IMR-90 (cell line): ENCODE results near the gene ARHGEF1. TPM values are rescaled to one million over a fixed set of nuclear protein-coding genes. Genes with fewer than 3 reads are reported as not detected.

Experiments used
- ATAC-seq: fragments of 200-7000 bp; cut with Tn5 transposase; 2 replicates; pipeline ENCODE4 v1.9.1; 2020; ENCODE audit warnings: low read depth, mild to moderate bottlenecking, moderate library complexity
- BruUV-seq: library from RNA; stranded (reverse); fragments of 400-500 nt; replicated peaks from 2 replicates; lab custom pipeline; 2021; lab: Mats Ljungman, UMichigan
- CTCF ChIA-PET: fragments of 300-600 bp; formaldehyde crosslinking; extraction: SDS; loops from one replicate; lab custom pipeline; 2021; ENCODE audit warnings: antibody characterized with exemption; lab: Yijun Ruan, JAX
- POLR2A ChIA-PET: fragments of 300-600 bp; sonication (Branson Sonifier 250); formaldehyde crosslinking; loops from one replicate; lab custom pipeline; 2022; ENCODE audit warnings: antibody characterized with exemption; ENCODE audit not compliant: unreplicated experiment; lab: Charles Lee
- DNase-seq: peaks from one replicate; pipeline ENCODE4 v3.0.0; 2013
- H2AFZ ChIP-seq: replicated peaks from 2 replicates; pipeline ENCODE3; 2013; ENCODE audit warnings: low read length, mild to moderate bottlenecking; ENCODE audit not compliant: poor library complexity
- H2AK5ac ChIP-seq: 2 replicates; pipeline ENCODE4 v1.6.1; 2013; ENCODE audit warnings: low read depth, low read length, inconsistent platforms
- H2AK9ac ChIP-seq: replicated peaks from 2 replicates; pipeline ENCODE3; 2013; ENCODE audit warnings: mild to moderate bottlenecking, low read depth, low read length, moderate library complexity; ENCODE audit not compliant: poor library complexity
- H2BK120ac ChIP-seq: 2 replicates; pipeline ENCODE4 v1.6.1; 2013; ENCODE audit warnings: low read depth, low read length, inconsistent platforms
- H2BK15ac ChIP-seq: 3 replicates; pipeline ENCODE4 v1.6.1; 2013; ENCODE audit warnings: low read depth, low read length, inconsistent platforms
- H2BK20ac ChIP-seq: 2 replicates; pipeline ENCODE4 v1.6.1; 2013; ENCODE audit warnings: low read depth, mild to moderate bottlenecking, inconsistent platforms, low read length, moderate library complexity
- H2BK5ac ChIP-seq: 2 replicates; pipeline ENCODE4 v1.6.1; 2013; ENCODE audit warnings: mild to moderate bottlenecking, low read depth, low read length, inconsistent platforms; ENCODE audit not compliant: poor library complexity, severe bottlenecking
- H3K14ac ChIP-seq: replicated peaks from 2 replicates; pipeline ENCODE4 v1.6.1; 2013; ENCODE audit warnings: low read depth, low read length, inconsistent platforms
- H3K18ac ChIP-seq: 2 replicates; pipeline ENCODE4 v1.6.1; 2013; ENCODE audit warnings: low read depth, low read length, control low read depth
- H3K23ac ChIP-seq: 2 replicates; pipeline ENCODE4 v1.6.1; 2013; ENCODE audit warnings: low read depth, low read length, inconsistent platforms
- H3K27ac ChIP-seq: 2 replicates; pipeline ENCODE4 v1.5.1; 2013; ENCODE audit warnings: mild to moderate bottlenecking, control low read depth, low read length; ENCODE audit not compliant: insufficient read depth
- H3K27me3 ChIP-seq: 2 replicates; pipeline ENCODE4 v1.6.1; 2013; ENCODE audit warnings: low read length; ENCODE audit not compliant: control insufficient read depth, insufficient read depth
- H3K36me3 ChIP-seq: 2 replicates; pipeline ENCODE4 v1.6.1; 2013; ENCODE audit warnings: low read length, mixed read lengths; ENCODE audit not compliant: control insufficient read depth, insufficient read depth
- H3K4ac ChIP-seq: 2 replicates; pipeline ENCODE4 v1.6.1; 2013; ENCODE audit warnings: low read depth, low read length, inconsistent platforms
- H3K4me1 ChIP-seq: 2 replicates; pipeline ENCODE4 v1.6.1; 2013; ENCODE audit warnings: low read length, mixed read lengths; ENCODE audit not compliant: control insufficient read depth, insufficient read depth
- H3K4me2 ChIP-seq: 2 replicates; pipeline ENCODE4 v1.6.1; 2013; ENCODE audit warnings: low read depth, mild to moderate bottlenecking, control low read depth, low read length, moderate library complexity
- H3K4me3 ChIP-seq: 2 replicates; pipeline ENCODE4 v1.5.1; 2013; ENCODE audit warnings: low read depth, mild to moderate bottlenecking, control low read depth, low read length, moderate library complexity; ENCODE audit not compliant: insufficient read depth
- H3K56ac ChIP-seq: 2 replicates; pipeline ENCODE4 v1.6.1; 2013; ENCODE audit warnings: low read length, inconsistent platforms; ENCODE audit not compliant: insufficient read depth; ENCODE audit errors: extremely low read depth
- H3K79me1 ChIP-seq, 2 experiments: 2 replicates each; pipeline ENCODE4 v1.6.1; 2013; ENCODE audit warnings: low read length in 2 of 2, inconsistent platforms in 1 of 2, low read depth in 1 of 2
- H3K9ac ChIP-seq: 2 replicates; pipeline ENCODE4 v1.6.1; 2013; ENCODE audit warnings: low read depth, low read length, control low read depth
- H3K9me1 ChIP-seq: 2 replicates; pipeline ENCODE4 v1.6.1; 2013; ENCODE audit warnings: low read length, inconsistent platforms; ENCODE audit not compliant: insufficient read depth
- H3K9me3 ChIP-seq: 2 replicates; pipeline ENCODE4 v1.6.1; 2013; ENCODE audit warnings: low read length; ENCODE audit not compliant: control insufficient read depth, insufficient read depth
- H4K20me1 ChIP-seq: 2 replicates; pipeline ENCODE4 v1.6.1; 2013; ENCODE audit warnings: low read length, inconsistent platforms; ENCODE audit not compliant: insufficient read depth
- H4K5ac ChIP-seq: 2 replicates; pipeline ENCODE4 v1.6.1; 2013; ENCODE audit warnings: mild to moderate bottlenecking, low read depth, low read length, control low read depth
- H4K8ac ChIP-seq, 2 experiments: 2 replicates each; pipeline ENCODE4 v1.6.1; 2013; ENCODE audit warnings: low read depth in 2 of 2, low read length in 2 of 2, control low read depth in 1 of 2, inconsistent platforms in 1 of 2
- H4K91ac ChIP-seq: 2 replicates; pipeline ENCODE4 v1.6.1; 2013; ENCODE audit warnings: low read depth, low read length, inconsistent platforms; ENCODE audit not compliant: insufficient read depth
- BHLHE40 ChIP-seq: fragments of 150-350 bp; IDR thresholded peaks from 2 replicates; pipeline ENCODE4 v1.6.1; 2016; ENCODE audit warnings: mild to moderate bottlenecking, low read depth, low read length
- POLR2A ChIP-seq: IDR thresholded peaks from 2 replicates; pipeline ENCODE4 v1.6.1; 2012; ENCODE audit warnings: mild to moderate bottlenecking, low read depth, low read length
- WGBS, 2 experiments: methylation state at CpG; one replicate each; pipeline versions ENCODE4 v1.1.5 to v1.1.7; 2013; ENCODE audit warnings: missing lambda C conversion rate in 2 of 2; ENCODE audit not compliant: insufficient read length in 1 of 2; ENCODE audit errors: extremely low coverage in 2 of 2; 5-methylcytosine and 5-hydroxymethylcytosine counted together
- dilution Hi-C: fragments of 300-500 bp; cut with HindIII; formaldehyde crosslinking; loops from one replicate; pipeline ENCODE4 v1.14.3; 2018; ENCODE audit warnings: low sequenced_read_pairs; ENCODE audit not compliant: unreplicated experiment
- in situ Hi-C: fragments of 300-500 bp; cut with MboI; formaldehyde crosslinking; loops from 3 replicates; pipeline ENCODE4 v1.14.3; 2019; ENCODE audit warnings: low sequenced_read_pairs, inconsistent platforms, mixed read lengths
- intact Hi-C: fragments of 100-400 bp; cut with micrococcal nuclease; formaldehyde crosslinking; loops from 2 replicates; pipeline ENCODE4 v1.10.0; 2022
- polyA plus RNA-seq, 3 experiments: library from polyadenylated mRNA; depleted of rRNA; stranded (reverse); fragments of >200 nt; gene quantifications; 2 replicates each; pipeline ENCODE4 v1.2.3, GENCODE V29; 2012; ENCODE audit warnings: low replicate concordance in 1 of 3
- total RNA-seq: library from RNA; depleted of rRNA; stranded (reverse); fragments of >200 nt; gene quantifications from 2 replicates; pipeline ENCODE4 v1.2.3, GENCODE V29; 2012

ARHGEF1 gene
- total and polyA plus RNA-seq, 2 of the 4 experiments (the other 2 are of a cell fraction), result 11.5 to 47.1 TPM

DNA sequence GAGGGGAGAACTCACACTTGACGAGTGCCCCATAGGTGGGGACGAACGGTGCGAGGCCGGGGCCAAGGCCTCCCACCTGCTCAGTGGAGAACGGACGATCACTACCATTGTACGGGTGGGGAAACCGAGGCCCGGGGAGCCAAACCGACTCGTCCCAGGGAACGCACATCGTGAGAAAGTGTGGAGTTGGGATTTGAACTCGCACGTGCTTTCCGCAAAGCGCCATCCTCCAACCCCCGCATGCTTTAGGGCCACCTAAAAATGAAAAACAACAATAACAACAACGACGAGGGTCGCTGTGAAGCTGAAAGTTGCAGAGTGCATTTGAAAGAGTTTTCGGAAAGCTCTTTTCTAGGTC lies 458 bp downstream of the ARHGEF1 start:
- TF ChIP-seq BHLHE40 (0 out of 2 replicates have a peak, but pooled peaks have one; percentile 22), POLR2A (no peak)
- Histone ChIP-seq H2AK9ac (peak overlapping the region; percentile 99), H3K23ac (peak overlapping the region; percentile 73), H3K56ac (peak overlapping the region; percentile 83; the same call in 1 of the 2 replicates), H4K91ac (peak overlapping the region; percentile 69), H3K9me3 (no peaks in the 10 kb centered on the region), H2BK5ac (no peak overlapping the region), H2BK20ac (no peak overlapping the region), H4K20me1 (peaks cover 23% of the 10 kb centered on the region; the same call in 1 of the 2 replicates), H3K4me1 (peaks cover 8% of the 10 kb centered on the region), H3K4me2 (peak overlapping the region; percentile 94), H3K9ac (peak overlapping the region; percentile 93), H3K36me3 (peaks cover 4% of the 10 kb centered on the region; the same call in 1 of the 2 replicates), H3K4me3 (peak overlapping the region; percentile 92), H3K27ac (peak overlapping the region; percentile 59; the same call in 1 of the 2 replicates), H3K14ac (peak overlapping the region; percentile 77), H2AFZ (peak overlapping the region; percentile 94), H2BK120ac (no peak overlapping the region), H2BK15ac (no peak overlapping the region; the same call in 2 of the 3 replicates), H2AK5ac (peak overlapping the region; percentile 94), H3K9me1 (peaks cover 14% of the 10 kb centered on the region), H3K18ac (peak overlapping the region; percentile 55), H3K27me3 (peaks cover 1% of the 10 kb centered on the region; the same call in 1 of the 2 replicates), H3K79me1 (peaks cover 32 to 48% of the 10 kb centered on the region in 2 experiments), H4K5ac (peak overlapping the region; percentile 70), H4K8ac (peak overlapping the region; percentile 94 to 98), H3K4ac (peak overlapping the region; percentile 75)
- ChIA-PET POLR2A (no interaction called here), CTCF (no interaction called here)
- no peak for DNase-seq
- ATAC-seq, result no peak
- dilution Hi-C loops, result no loop called here
- WGBS, 2 experiments, result 0% methylated on average over 5 of the region's 23 CpGs; no CpG with 5 or more reads in 1 of the 2 experiments
- intact Hi-C loops, result loop anchor here (5.0 to 10.0 kb wide), 2 partner anchors 49 to 151 kb away; no protein-coding TSS in a partner anchor
- no TSS peak for BruUV-seq
- in situ Hi-C loops, result loop anchor here (5.0 kb wide), 1 partner anchor 64 kb away; no protein-coding TSS in a partner anchor
